ENCODE measurements around the gene DNAAF1. TPM values are rescaled to one million over a fixed set of nuclear protein-coding genes. Genes with fewer than 3 reads are reported as not detected.

DNAAF1 gene
- total RNA-seq, 2 donors from 2014 or later = 0.21 TPM; not detected in 1

- Mint-ChIP-seq H3K36me3 (ENCODE audit: low read depth) (no peaks in the 10 kb centered on the region), H3K27ac (peak overlapping the region; percentile 14), H3K9me3 (no peaks in the 10 kb centered on the region), H3K4me1 (peaks cover 28% of the 10 kb centered on the region), H3K4me3 (peak overlapping the region; percentile 35), H3K27me3 (no peaks in the 10 kb centered on the region)
- no peak for ATAC-seq (replicated peaks)
Measured at GRCh38 chr16:84138500-84138823, 6.6 kb upstream of the DNAAF1 start.

- Mint-ChIP-seq H3K9me3 (no peaks in the 10 kb centered on the region), H3K27me3 (no peaks in the 10 kb centered on the region), H3K4me1 (peaks cover 30% of the 10 kb centered on the region), H3K4me3 (peak overlapping the region; percentile 35), H3K27ac (peak overlapping the region; percentile 14), H3K36me3 (ENCODE audit: low read depth) (peaks cover under 1% of the 10 kb centered on the region)
- peak; percentile 99 for ATAC-seq (replicated peaks)
Measured at GRCh38 chr16:84138824-84139627, 6.1 kb upstream of the DNAAF1 start.

GRCh38 chr16:84139628-84140258 lies 5.4 kb upstream of the DNAAF1 start:
- no peak for ATAC-seq (replicated peaks)
- Mint-ChIP-seq H3K27me3 (no peaks in the 10 kb centered on the region), H3K9me3 (no peaks in the 10 kb centered on the region), H3K4me1 (peaks cover 33% of the 10 kb centered on the region), H3K27ac (no peak overlapping the region), H3K36me3 (ENCODE audit: low read depth) (peaks cover 6% of the 10 kb centered on the region), H3K4me3 (no peak overlapping the region)

GRCh38 chr16:84141143-84141670 lies 3.9 kb upstream of the DNAAF1 start:
- peaks cover 6% of the 10 kb centered on the region for H3K36me3 Mint-ChIP-seq (ENCODE audit: low read depth)
- H3K4me1 Mint-ChIP-seq = peaks cover 30% of the 10 kb centered on the region
- H3K27ac Mint-ChIP-seq = no peak overlapping the region
- no peak overlapping the region for H3K4me3 Mint-ChIP-seq
- H3K9me3 Mint-ChIP-seq = no peaks in the 10 kb centered on the region
- no peak for ATAC-seq (replicated peaks)
- H3K27me3 Mint-ChIP-seq = no peaks in the 10 kb centered on the region

- no peak for ATAC-seq (replicated peaks)
- H3K4me3 Mint-ChIP-seq = peak overlapping the region; percentile 96
- H3K36me3 Mint-ChIP-seq (ENCODE audit: low read depth) = peaks cover 6% of the 10 kb centered on the region
- H3K4me1 Mint-ChIP-seq = peaks cover 23% of the 10 kb centered on the region
- no peaks in the 10 kb centered on the region for H3K9me3 Mint-ChIP-seq
- H3K27ac Mint-ChIP-seq = no peak overlapping the region
- H3K27me3 Mint-ChIP-seq = no peaks in the 10 kb centered on the region
Measured at GRCh38 chr16:84143081-84143480, 2.0 kb upstream of the DNAAF1 start.

- H3K27me3 Mint-ChIP-seq = no peaks in the 10 kb centered on the region
- ATAC-seq (replicated peaks) = no peak
- no peaks in the 10 kb centered on the region for H3K9me3 Mint-ChIP-seq
- H3K4me3 Mint-ChIP-seq = peak overlapping the region; percentile 96
- peaks cover 20% of the 10 kb centered on the region for H3K4me1 Mint-ChIP-seq
- H3K36me3 Mint-ChIP-seq (ENCODE audit: low read depth) = peaks cover 6% of the 10 kb centered on the region
- H3K27ac Mint-ChIP-seq = peak overlapping the region; percentile 93
Measured at GRCh38 chr16:84143784-84144199, 1.3 kb upstream of the DNAAF1 start.

- Mint-ChIP-seq H3K9me3 (no peaks in the 10 kb centered on the region), H3K27me3 (no peaks in the 10 kb centered on the region), H3K4me1 (peaks cover 15% of the 10 kb centered on the region), H3K4me3 (peak overlapping the region; percentile 96), H3K36me3 (ENCODE audit: low read depth) (peaks cover 6% of the 10 kb centered on the region), H3K27ac (peak overlapping the region; percentile 93)
- peak; percentile 63 for ATAC-seq (replicated peaks)
Measured at GRCh38 chr16:84144209-84144858, 774 bp upstream of the DNAAF1 start.

- Mint-ChIP-seq H3K27me3 (peaks cover 21% of the 10 kb centered on the region), H3K4me1 (no peaks in the 10 kb centered on the region), H3K27ac (no peak overlapping the region), H3K36me3 (ENCODE audit: low read depth) (no peaks in the 10 kb centered on the region), H3K4me3 (no peak overlapping the region), H3K9me3 (no peaks in the 10 kb centered on the region)
- no peak for ATAC-seq (replicated peaks)
Measured at GRCh38 chr16:84150926-84151325, 5.8 kb downstream of the DNAAF1 start.

- Mint-ChIP-seq H3K27ac (no peak overlapping the region), H3K4me1 (no peaks in the 10 kb centered on the region), H3K4me3 (no peak overlapping the region), H3K9me3 (no peaks in the 10 kb centered on the region), H3K36me3 (ENCODE audit: low read depth) (no peaks in the 10 kb centered on the region), H3K27me3 (peaks cover 28% of the 10 kb centered on the region)
- no peak for ATAC-seq (replicated peaks)
Measured at GRCh38 chr16:84153660-84154214, 8.6 kb downstream of the DNAAF1 start.

- no peaks in the 10 kb centered on the region for H3K36me3 Mint-ChIP-seq (ENCODE audit: low read depth)
- no peak overlapping the region for H3K27ac Mint-ChIP-seq
- no peaks in the 10 kb centered on the region for H3K9me3 Mint-ChIP-seq
- no peak overlapping the region for H3K4me3 Mint-ChIP-seq
- peaks cover 28% of the 10 kb centered on the region for H3K27me3 Mint-ChIP-seq
- no peaks in the 10 kb centered on the region for H3K4me1 Mint-ChIP-seq
- ATAC-seq (replicated peaks) = no peak
Measured at GRCh38 chr16:84155226-84155625, 10.1 kb downstream of the DNAAF1 start.

GRCh38 chr16:84155771-84156170 lies 10.7 kb downstream of the DNAAF1 start:
- no peak for ATAC-seq (replicated peaks)
- Mint-ChIP-seq H3K27ac (no peak overlapping the region), H3K36me3 (ENCODE audit: low read depth) (no peaks in the 10 kb centered on the region), H3K27me3 (peaks cover 28% of the 10 kb centered on the region), H3K4me3 (no peak overlapping the region), H3K9me3 (no peaks in the 10 kb centered on the region), H3K4me1 (no peaks in the 10 kb centered on the region)

GRCh38 chr16:84156342-84156784 lies 11.3 kb downstream of the DNAAF1 start:
- Mint-ChIP-seq H3K4me3 (no peak overlapping the region), H3K4me1 (no peaks in the 10 kb centered on the region), H3K9me3 (no peaks in the 10 kb centered on the region), H3K27me3 (peaks cover 23% of the 10 kb centered on the region), H3K27ac (no peak overlapping the region), H3K36me3 (ENCODE audit: low read depth) (no peaks in the 10 kb centered on the region)
- ATAC-seq (replicated peaks) = no peak

- Mint-ChIP-seq H3K36me3 (ENCODE audit: low read depth) (no peaks in the 10 kb centered on the region), H3K4me3 (no peak overlapping the region), H3K27me3 (peaks cover 28% of the 10 kb centered on the region), H3K27ac (no peak overlapping the region), H3K9me3 (no peaks in the 10 kb centered on the region), H3K4me1 (no peaks in the 10 kb centered on the region)
- no peak for ATAC-seq (replicated peaks)
Measured at GRCh38 chr16:84159007-84159406, 13.9 kb downstream of the DNAAF1 start.

GRCh38 chr16:84159800-84160199 lies 14.7 kb downstream of the DNAAF1 start:
- ATAC-seq (replicated peaks) = no peak
- H3K9me3 Mint-ChIP-seq = no peaks in the 10 kb centered on the region
- no peak overlapping the region for H3K4me3 Mint-ChIP-seq
- no peaks in the 10 kb centered on the region for H3K4me1 Mint-ChIP-seq
- H3K36me3 Mint-ChIP-seq (ENCODE audit: low read depth) = no peaks in the 10 kb centered on the region
- peaks cover 32% of the 10 kb centered on the region for H3K27me3 Mint-ChIP-seq
- H3K27ac Mint-ChIP-seq = no peak overlapping the region
